NB4 (cell line): Measurements from ENCODE around the gene DENND1A.

Experiments used
- DNase-seq: peaks from one replicate; pipeline ENCODE4 v3.0.0; 2010; ENCODE audit warnings: low read depth
- H3K4me3 ChIP-seq: one replicate; pipeline ENCODE4 v1.5.1; 2011; ENCODE audit warnings: mild to moderate bottlenecking, low read depth, low read length, moderate library complexity
- CTCF ChIP-seq: IDR thresholded peaks from one replicate; pipeline ENCODE4 v1.5.1; 2012; ENCODE audit warnings: low read depth, low read length
- MAX ChIP-seq: IDR thresholded peaks from 2 replicates; pipeline ENCODE4 v1.6.1; 2011; ENCODE audit warnings: low read depth, low read length
- MYC ChIP-seq: IDR thresholded peaks from 2 replicates; pipeline ENCODE4 v1.6.1; 2011; ENCODE audit warnings: low read depth, low read length
- POLR2A ChIP-seq: IDR thresholded peaks from 2 replicates; pipeline ENCODE4 v1.6.1; 2011; ENCODE audit warnings: mild to moderate bottlenecking; ENCODE audit not compliant: insufficient read length; ENCODE audit errors: extremely low read depth

Gene DENND1A

GRCh38 chr9:123924727-123925126 lies 5.2 kb downstream of the DENND1A start:
- H3K4me3 ChIP-seq: no peak overlapping the region
- no peak for TF ChIP-seq MAX
- TF ChIP-seq MYC: no peak
- TF ChIP-seq POLR2A: no peak
- TF ChIP-seq CTCF: no peak
- DNase-seq: no peak

GRCh38 chr9:123923884-123924283 lies 6.0 kb downstream of the DENND1A start:
- no peak for DNase-seq
- no peak overlapping the region for H3K4me3 ChIP-seq
- no peak for TF ChIP-seq MYC
- TF ChIP-seq CTCF: no peak
- TF ChIP-seq MAX: no peak
- no peak for TF ChIP-seq POLR2A

- H3K4me3 ChIP-seq: no peak overlapping the region
- no peak for TF ChIP-seq MYC
- no peak for TF ChIP-seq CTCF
These were observed 6.5 kb downstream of the DENND1A start for GRCh38 chr9:123923377-123923776.

GRCh38 chr9:123922911-123923310 lies 7.0 kb downstream of the DENND1A start:
- DNase-seq: no peak
- H3K4me3 ChIP-seq: no peak overlapping the region
- TF ChIP-seq MYC (no peak), POLR2A (no peak), CTCF (no peak), MAX (no peak)

More at GRCh38 chr9:123923377-123923776, 6.5 kb downstream of the DENND1A start:
- DNase-seq: no peak

- DNase-seq: no peak
- H3K4me3 ChIP-seq: no peak overlapping the region
- TF ChIP-seq MYC (no peak), POLR2A (no peak), CTCF (no peak), MAX (no peak)
These were observed 7.5 kb downstream of the DENND1A start for GRCh38 chr9:123922431-123922830.

- H3K4me3 ChIP-seq: no peak overlapping the region
- DNase-seq: no peak
- TF ChIP-seq POLR2A (no peak), MAX (no peak), MYC (no peak), CTCF (no peak)
These were observed 15.3 kb downstream of the DENND1A start for GRCh38 chr9:123914517-123915196.
